Esophagus muscularis mucosa (tissue), 4 donors: Measurements from ENCODE around the gene DHDDS. TPM values are rescaled to one million over a fixed set of nuclear protein-coding genes. Genes with fewer than 3 reads are reported as not detected.

Experiments
- DNase-seq: peaks from one replicate; pipeline ENCODE4 v3.0.0-alpha.2; 2017; ENCODE audit errors: extremely low spot score
- H3K27ac ChIP-seq, 4 donors: fragments of 200-600 bp; sonication (generic); replicated peaks in 1 of 4; 1 replicate in 3 of 4; 2 replicates in 1 of 4; pipeline ENCODE4 v1.5.1; 2016 to 2019; ENCODE audit warnings: mild to moderate bottlenecking in 1 of 4
- H3K27me3 ChIP-seq, 4 donors: fragments of 200-600 bp; sonication (generic); one replicate each; pipeline versions ENCODE4 v1.5.1 to v1.6.0; 2016 to 2019
- H3K36me3 ChIP-seq, 4 donors: fragments of 200-600 bp; sonication (generic); one replicate each; pipeline ENCODE4 v1.5.1; 2016 to 2019
- H3K4me1 ChIP-seq, 4 donors: fragments of 200-600 bp; sonication (generic); one replicate each; pipeline ENCODE4 v1.5.1; 2016 to 2019
- H3K4me3 ChIP-seq, 4 donors: fragments of 200-600 bp; sonication (generic); 1 replicate in 2 of 4; 2 replicates in 2 of 4; pipeline ENCODE4 v1.5.1; 2016 to 2019; ENCODE audit warnings: mild to moderate bottlenecking in 4 of 4, moderate library complexity in 1 of 4
- H3K9me3 ChIP-seq, 4 donors: fragments of 200-600 bp; sonication (generic); 1 replicate in 3 of 4; 2 replicates in 1 of 4; pipeline ENCODE4 v1.5.1; 2016 to 2019
- CTCF ChIP-seq, 3 experiments: fragments of 200-600 bp in 2 of 3; fragments of 450-650 bp in 1 of 3; sonication (generic) in 2 of 3; IDR thresholded peaks; one replicate each; pipeline ENCODE4 v1.5.1; 2017 to 2019; ENCODE audit warnings: antibody characterized with exemption in 3 of 3, mild to moderate bottlenecking in 2 of 3, moderate library complexity in 1 of 3
- EP300 ChIP-seq: sonication (generic); formaldehyde crosslinking; IDR thresholded peaks from one replicate; pipeline ENCODE4 v1.6.1; 2017; ENCODE audit warnings: antibody characterized with exemption
- POLR2A ChIP-seq: fragments of 450-650 bp; IDR thresholded peaks from one replicate; pipeline ENCODE4 v1.6.1; 2017; ENCODE audit warnings: antibody characterized with exemption, moderate library complexity, mild to moderate bottlenecking, low read depth
- POLR2AphosphoS5 ChIP-seq, 2 donors: sonication (generic); formaldehyde crosslinking; IDR thresholded peaks; one replicate each; pipeline ENCODE4 v1.6.1; 2017; ENCODE audit warnings: antibody characterized with exemption in 2 of 2
- WGBS: methylation state at CpG from one replicate; pipeline ENCODE4 v1.1.5; 2018; 5-methylcytosine and 5-hydroxymethylcytosine counted together
- intact Hi-C: fragments of 100-400 bp; cut with DNase I; formaldehyde crosslinking; loops from one replicate; pipeline ENCODE4 v1.15.1; 2023
- total RNA-seq, 4 donors: library from RNA; depleted of rRNA; stranded (reverse); fragments of >200 nt; gene quantifications; one replicate each; pipeline versions ENCODE4 v1.1.0 to v1.2.1, GENCODE V29; 2016

Gene DHDDS
- total RNA-seq, 4 donors from 2014 or later = 28.7 to 38.9 (median 30.4) TPM

DNA sequence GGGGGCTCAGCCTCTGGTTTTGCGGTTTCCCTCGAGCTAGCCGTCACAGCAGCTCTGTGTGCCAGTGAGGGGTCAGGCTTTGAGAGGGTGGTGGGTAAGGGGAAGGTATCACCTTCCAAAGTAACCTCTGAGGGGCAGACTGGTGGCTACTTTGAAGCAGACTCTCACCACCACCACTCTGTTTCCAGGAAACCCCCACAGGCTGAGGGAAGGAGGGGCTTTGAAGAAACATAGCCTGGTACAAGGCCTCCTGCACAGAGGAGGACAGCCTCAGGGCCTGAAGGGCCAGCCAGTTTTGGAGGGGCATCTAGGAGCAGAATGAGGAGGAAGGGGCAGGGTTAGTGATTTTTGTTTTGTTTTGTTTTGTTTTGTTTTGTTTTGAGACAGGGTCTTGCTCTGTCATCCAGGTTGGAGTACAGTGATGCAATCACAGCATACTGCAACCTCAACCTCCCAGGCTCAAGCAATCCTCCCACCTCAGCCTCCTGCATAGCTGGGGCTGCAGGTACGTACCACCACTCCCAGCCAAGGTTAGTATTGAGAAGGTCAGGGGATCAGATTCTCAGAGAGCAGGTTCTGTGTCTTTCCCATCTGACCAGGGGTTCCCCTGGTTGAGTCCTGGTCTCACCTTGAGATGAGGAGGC is 42.4 kb upstream of the DHDDS start:
- Histone ChIP-seq H3K36me3 (no peaks in the 10 kb centered on the region), H3K4me1 (no peaks in the 10 kb centered on the region), H3K27me3 (peaks cover 0 to 70% (median 0%) of the 10 kb centered on the region in 4 donors), H3K4me3 (no peak overlapping the region), H3K27ac (no peak overlapping the region), H3K9me3 (no peaks in the 10 kb centered on the region)
- 86% methylated on average over 4 of the region's 4 CpGs for WGBS
- no peak for DNase-seq
- intact Hi-C loops = no loop called here
- TF ChIP-seq POLR2A = no peak
- TF ChIP-seq POLR2AphosphoS5 (IDR thresholded peaks at IDR 0.05) = no peak
- no peak for TF ChIP-seq CTCF (IDR thresholded peaks at IDR 0.05)
- TF ChIP-seq EP300 = no peak

- no peak overlapping the region for H3K27ac ChIP-seq
- no peak for DNase-seq
- intact Hi-C loops = no loop called here
- TF ChIP-seq CTCF (IDR thresholded peaks at IDR 0.05) (no peak), EP300 (no peak), POLR2A (no peak), POLR2AphosphoS5 (IDR thresholded peaks at IDR 0.05) (no peak)
- H3K36me3 ChIP-seq = no peaks in the 10 kb centered on the region
- no peaks in the 10 kb centered on the region for H3K9me3 ChIP-seq
- no peak overlapping the region for H3K4me3 ChIP-seq
- 9% methylated on average over 2 of the region's 3 CpGs for WGBS
- peaks cover 0 to 64% (median 0%) of the 10 kb centered on the region in 4 donors for H3K27me3 ChIP-seq
- H3K4me1 ChIP-seq = no peaks in the 10 kb centered on the region
These were observed 40.7 kb upstream of the DHDDS start for GRCh38 chr1:26391450-26391849.

GRCh38 chr1:26395754-26396153 is 36.4 kb upstream of the DHDDS start:
- 84% methylated on average over 8 of the region's 8 CpGs for WGBS
- Histone ChIP-seq H3K9me3 (no peaks in the 10 kb centered on the region), H3K27me3 (peaks cover 0 to 31% (median 0%) of the 10 kb centered on the region in 4 donors), H3K27ac (no peak overlapping the region), H3K4me3 (no peak overlapping the region), H3K4me1 (no peaks in the 10 kb centered on the region), H3K36me3 (no peaks in the 10 kb centered on the region)
- TF ChIP-seq EP300 (no peak), POLR2AphosphoS5 (IDR thresholded peaks at IDR 0.05) (no peak), CTCF (IDR thresholded peaks at IDR 0.05) (no peak), POLR2A (no peak)
- no peak for DNase-seq
- intact Hi-C loops = no loop called here

DNA sequence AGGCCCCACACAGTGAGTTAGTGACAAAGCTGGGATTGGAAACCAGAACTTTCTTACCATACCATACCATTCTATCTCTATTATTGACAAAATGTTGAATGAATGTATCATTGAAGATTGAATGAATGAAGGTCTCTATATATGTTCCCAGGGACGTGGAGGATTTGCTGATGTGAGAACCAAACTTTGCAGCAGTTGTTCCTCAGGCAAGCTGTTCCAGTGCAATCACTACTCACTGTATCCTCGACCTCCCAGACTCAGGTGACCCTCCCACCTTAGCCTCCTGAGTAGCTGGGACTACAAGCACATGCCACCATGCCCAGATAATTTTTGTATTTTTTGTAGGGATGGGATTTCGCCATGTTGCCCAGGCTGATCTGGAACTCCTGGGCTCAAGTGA is 33.1 kb upstream of the DHDDS start:
- no peaks in the 10 kb centered on the region for H3K4me1 ChIP-seq
- peaks cover 0 to 28% (median 0%) of the 10 kb centered on the region in 4 donors for H3K27me3 ChIP-seq
- H3K27ac ChIP-seq = no peak overlapping the region
- no peak overlapping the region for H3K4me3 ChIP-seq
- H3K9me3 ChIP-seq = no peaks in the 10 kb centered on the region
- DNase-seq = no peak
- WGBS = 93% methylated on average over 3 of the region's 3 CpGs
- no peaks in the 10 kb centered on the region for H3K36me3 ChIP-seq
- TF ChIP-seq POLR2AphosphoS5 (IDR thresholded peaks at IDR 0.05) = no peak
- no peak for TF ChIP-seq CTCF (IDR thresholded peaks at IDR 0.05)
- no peak for TF ChIP-seq EP300
- TF ChIP-seq POLR2A = no peak
- intact Hi-C loops = no loop called here

GRCh38 chr1:26401891-26402290 is 30.2 kb upstream of the DHDDS start:
- no peak for TF ChIP-seq EP300
- TF ChIP-seq POLR2A = no peak
- no peak for TF ChIP-seq CTCF (IDR thresholded peaks at IDR 0.05)
- Histone ChIP-seq H3K27ac (no peak overlapping the region), H3K4me3 (no peak overlapping the region), H3K27me3 (peaks cover 0 to 23% (median 0%) of the 10 kb centered on the region in 4 donors), H3K9me3 (no peaks in the 10 kb centered on the region), H3K4me1 (no peaks in the 10 kb centered on the region), H3K36me3 (no peaks in the 10 kb centered on the region)
- no peak for DNase-seq
- WGBS = 75% methylated on average over 3 of the region's 3 CpGs
- intact Hi-C loops = no loop called here
